ENCODE results near the gene OSMR. TPM values are rescaled to one million over a fixed set of nuclear protein-coding genes. Genes with fewer than 3 reads are reported as not detected.

The OSMR gene
- total RNA-seq, 1 experiment from 2014 or later: 39.6 TPM

GRCh38 chr5:38899936-38900335 lies 54.1 kb downstream of the OSMR start:
- in situ Hi-C loops (cut with HindIII; ENCODE audit: low pct_unique_long_range_greater_than_20kb, low sequenced_read_pairs): no loop called here

GRCh38 chr5:38905516-38905915 lies 59.7 kb downstream of the OSMR start:
- in situ Hi-C loops (cut with HindIII; ENCODE audit: low pct_unique_long_range_greater_than_20kb, low sequenced_read_pairs): no loop called here

More at GRCh38 chr5:38899936-38900335, 54.1 kb downstream of the OSMR start:
- DNase-seq (ENCODE audit: low read depth, low spot score): no peak

DNA sequence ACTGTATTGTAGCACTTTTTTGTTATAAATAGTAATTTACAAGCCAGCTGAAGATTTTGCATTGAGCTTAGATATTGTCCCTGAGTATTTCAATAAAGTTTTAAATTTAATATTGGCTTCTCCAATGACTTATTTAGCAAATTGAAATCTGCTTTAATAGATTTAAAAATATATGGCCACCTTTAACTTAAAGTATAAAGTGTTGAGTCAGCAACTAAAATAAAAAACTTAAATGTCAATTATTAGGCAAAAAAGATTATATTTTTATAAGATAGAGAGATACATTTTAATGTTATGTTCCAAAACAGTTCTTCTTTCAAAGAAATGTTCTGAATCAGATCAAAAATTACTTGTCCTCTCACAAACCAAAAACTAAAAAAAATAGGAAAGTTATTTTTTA lies 60.7 kb downstream of the OSMR start:
- DNase-seq (ENCODE audit: low read depth, low spot score): no peak

More at GRCh38 chr5:38905516-38905915, 59.7 kb downstream of the OSMR start:
- DNase-seq (ENCODE audit: low read depth, low spot score): no peak

DNA sequence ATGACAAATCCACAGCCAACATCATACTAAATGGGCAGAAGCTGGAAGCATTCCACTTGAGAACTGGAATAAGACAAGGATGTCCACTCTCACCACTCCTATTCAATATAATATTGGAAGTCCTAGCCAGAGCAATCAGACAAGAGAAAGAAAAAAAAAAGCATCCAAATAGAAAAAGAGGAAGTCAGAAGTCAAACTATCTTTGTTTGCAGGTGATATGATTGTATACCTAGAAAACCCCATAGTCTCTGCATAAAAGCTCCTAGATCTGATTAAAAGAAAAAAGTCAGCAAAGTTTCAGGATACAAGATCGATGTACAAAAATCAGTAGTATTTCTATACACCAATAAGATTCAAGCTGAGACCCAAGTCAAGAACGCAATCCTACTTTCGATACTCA lies 66.1 kb downstream of the OSMR start:
- in situ Hi-C loops (cut with HindIII; ENCODE audit: low pct_unique_long_range_greater_than_20kb, low sequenced_read_pairs): no loop called here
- no peak for DNase-seq (ENCODE audit: low read depth, low spot score)

More for the DNA sequence above, 60.7 kb downstream of the OSMR start:
- in situ Hi-C loops (cut with HindIII; ENCODE audit: low pct_unique_long_range_greater_than_20kb, low sequenced_read_pairs): no loop called here

GRCh38 chr5:38913714-38914113 lies 67.9 kb downstream of the OSMR start:
- in situ Hi-C loops (cut with HindIII; ENCODE audit: low pct_unique_long_range_greater_than_20kb, low sequenced_read_pairs): no loop called here

DNA sequence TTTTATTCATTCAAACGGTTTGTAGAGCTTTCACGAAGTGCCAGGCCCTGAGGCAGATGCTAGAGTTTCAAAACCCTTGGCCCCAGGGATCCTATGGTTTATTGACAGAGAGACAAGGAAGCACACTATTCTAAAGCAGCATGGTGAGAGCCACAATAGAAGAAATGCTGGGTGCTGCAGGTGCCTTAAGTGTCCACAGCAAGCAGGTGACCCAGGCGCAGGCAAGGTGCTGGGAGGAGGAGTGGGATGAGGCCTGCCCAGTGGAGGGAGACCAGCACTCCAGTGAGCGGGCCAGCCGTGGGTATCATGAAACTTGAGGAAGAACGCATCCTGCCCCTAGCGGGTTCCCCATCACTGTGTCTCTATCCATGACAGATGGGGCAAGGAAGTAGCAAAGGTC lies 71.0 kb downstream of the OSMR start:
- in situ Hi-C loops (cut with HindIII; ENCODE audit: low pct_unique_long_range_greater_than_20kb, low sequenced_read_pairs): no loop called here
- no peak for DNase-seq (ENCODE audit: low read depth, low spot score)

More at GRCh38 chr5:38913714-38914113, 67.9 kb downstream of the OSMR start:
- DNase-seq (ENCODE audit: low read depth, low spot score): no peak

DNA sequence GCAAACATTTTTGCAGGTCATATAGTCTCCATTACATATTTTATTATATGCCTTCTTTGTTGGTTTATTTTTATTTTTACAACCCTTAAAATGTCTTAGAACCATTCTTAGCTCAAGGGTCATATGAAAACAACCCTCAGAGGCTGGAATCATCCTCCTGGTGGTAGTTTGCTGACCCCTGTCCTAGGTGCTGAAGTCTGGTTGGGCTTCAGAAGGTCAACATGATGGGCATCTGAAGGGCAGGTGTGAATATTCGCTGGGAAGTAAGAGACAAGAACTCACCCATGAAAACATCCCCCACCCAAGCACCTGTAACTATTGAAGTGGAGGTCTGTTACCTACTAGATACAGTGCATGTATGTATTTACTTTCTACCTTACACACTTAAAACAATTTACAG lies 75.4 kb downstream of the OSMR start:
- no peak for DNase-seq (ENCODE audit: low read depth, low spot score)
- in situ Hi-C loops (cut with HindIII; ENCODE audit: low pct_unique_long_range_greater_than_20kb, low sequenced_read_pairs): no loop called here

- peak; percentile 84 for DNase-seq (ENCODE audit: low read depth, low spot score)
- in situ Hi-C loops (cut with HindIII; ENCODE audit: low pct_unique_long_range_greater_than_20kb, low sequenced_read_pairs): no loop called here
Observed at GRCh38 chr5:38922199-38922598, 76.4 kb downstream of the OSMR start.

GRCh38 chr5:38923661-38924451 lies 78.0 kb downstream of the OSMR start:
- DNase-seq (ENCODE audit: low read depth, low spot score): no peak
- in situ Hi-C loops (cut with HindIII; ENCODE audit: low pct_unique_long_range_greater_than_20kb, low sequenced_read_pairs): no loop called here

GRCh38 chr5:38925154-38925925 lies 79.5 kb downstream of the OSMR start:
- no peak for DNase-seq (ENCODE audit: low read depth, low spot score)
- in situ Hi-C loops (cut with HindIII; ENCODE audit: low pct_unique_long_range_greater_than_20kb, low sequenced_read_pairs): no loop called here

DNA sequence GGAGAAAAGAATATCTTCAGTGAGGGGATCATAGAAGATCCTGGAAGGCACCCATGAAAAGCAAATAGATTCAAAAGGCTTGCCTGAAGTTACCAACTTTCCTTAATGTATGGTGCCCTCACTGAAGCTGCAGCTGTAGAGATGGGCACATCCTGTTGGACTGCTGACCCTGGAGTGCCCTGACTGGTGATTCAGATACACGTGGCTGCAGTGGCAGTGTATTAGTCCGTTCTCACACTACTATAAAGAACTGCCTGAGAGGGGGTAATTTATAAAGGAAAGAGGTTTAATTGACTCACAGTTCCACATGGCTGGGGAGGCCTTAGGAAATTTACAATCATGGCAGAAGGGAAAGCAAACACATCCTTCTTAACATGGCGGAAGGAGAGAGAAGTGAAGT lies 80.3 kb downstream of the OSMR start:
- in situ Hi-C loops (cut with HindIII; ENCODE audit: low pct_unique_long_range_greater_than_20kb, low sequenced_read_pairs): no loop called here
- no peak for DNase-seq (ENCODE audit: low read depth, low spot score)

GRCh38 chr5:38927470-38927869 lies 81.7 kb downstream of the OSMR start:
- in situ Hi-C loops (cut with HindIII; ENCODE audit: low pct_unique_long_range_greater_than_20kb, low sequenced_read_pairs): no loop called here
- no peak for DNase-seq (ENCODE audit: low read depth, low spot score)

DNA sequence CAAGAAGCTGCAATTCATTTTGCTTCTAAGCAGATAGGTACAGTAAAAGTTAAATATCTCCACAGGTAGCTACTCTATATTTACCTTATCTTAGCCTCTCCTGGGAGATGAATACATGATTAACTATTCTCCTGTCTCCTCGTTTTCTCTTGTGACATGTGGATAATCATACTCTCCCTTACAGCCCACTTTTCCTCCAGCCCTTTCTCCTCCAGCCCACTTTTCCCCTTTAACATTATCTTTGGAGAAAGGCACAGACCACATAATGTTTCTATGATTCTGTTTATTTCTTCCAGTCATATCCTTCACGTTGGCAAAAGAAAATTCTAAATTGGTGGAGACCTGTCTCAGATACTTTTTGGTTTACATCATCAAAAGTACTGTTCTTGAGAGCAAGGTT lies 84.0 kb downstream of the OSMR start:
- in situ Hi-C loops (cut with HindIII; ENCODE audit: low pct_unique_long_range_greater_than_20kb, low sequenced_read_pairs): no loop called here
- DNase-seq (ENCODE audit: low read depth, low spot score): no peak

GRCh38 chr5:38931731-38932130 lies 85.9 kb downstream of the OSMR start:
- in situ Hi-C loops (cut with HindIII; ENCODE audit: low pct_unique_long_range_greater_than_20kb, low sequenced_read_pairs): no loop called here
- DNase-seq (ENCODE audit: low read depth, low spot score): no peak

DNA sequence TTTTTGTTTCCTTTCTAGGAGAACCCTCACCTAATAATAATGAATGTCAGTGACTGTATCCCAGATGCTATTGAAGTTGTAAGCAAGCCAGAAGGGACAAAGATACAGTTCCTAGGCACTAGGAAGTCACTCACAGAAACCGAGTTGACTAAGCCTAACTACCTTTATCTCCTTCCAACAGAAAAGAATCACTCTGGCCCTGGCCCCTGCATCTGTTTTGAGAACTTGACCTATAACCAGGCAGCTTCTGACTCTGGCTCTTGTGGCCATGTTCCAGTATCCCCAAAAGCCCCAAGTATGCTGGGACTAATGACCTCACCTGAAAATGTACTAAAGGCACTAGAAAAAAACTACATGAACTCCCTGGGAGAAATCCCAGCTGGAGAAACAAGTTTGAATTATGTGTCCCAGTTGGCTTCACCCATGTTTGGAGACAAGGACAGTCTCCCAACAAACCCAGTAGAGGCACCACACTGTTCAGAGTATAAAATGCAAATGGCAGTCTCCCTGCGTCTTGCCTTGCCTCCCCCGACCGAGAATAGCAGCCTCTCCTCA lies 87.1 kb downstream of the OSMR start:
- no peak for DNase-seq (ENCODE audit: low read depth, low spot score)
- in situ Hi-C loops (cut with HindIII; ENCODE audit: low pct_unique_long_range_greater_than_20kb, low sequenced_read_pairs): no loop called here

DNA sequence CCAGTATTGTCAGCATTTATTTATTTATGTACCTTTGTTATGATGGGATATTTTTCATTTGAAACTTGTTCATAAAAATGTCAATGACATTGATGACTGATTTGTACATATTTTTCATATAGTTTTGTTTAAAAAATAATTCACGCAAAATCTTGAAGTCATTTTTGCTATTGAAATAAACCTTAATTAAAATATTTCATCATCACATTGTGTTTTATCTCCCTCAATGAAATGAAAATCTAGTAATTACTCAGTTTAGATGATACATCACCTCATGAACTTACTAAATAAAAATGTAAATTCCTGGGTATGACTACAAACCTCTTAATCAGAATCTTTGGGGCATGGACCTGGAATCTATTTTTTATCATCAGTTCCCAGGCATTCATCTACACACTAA lies 89.6 kb downstream of the OSMR start:
- no peak for DNase-seq (ENCODE audit: low read depth, low spot score)
- in situ Hi-C loops (cut with HindIII; ENCODE audit: low pct_unique_long_range_greater_than_20kb, low sequenced_read_pairs): no loop called here

DNA sequence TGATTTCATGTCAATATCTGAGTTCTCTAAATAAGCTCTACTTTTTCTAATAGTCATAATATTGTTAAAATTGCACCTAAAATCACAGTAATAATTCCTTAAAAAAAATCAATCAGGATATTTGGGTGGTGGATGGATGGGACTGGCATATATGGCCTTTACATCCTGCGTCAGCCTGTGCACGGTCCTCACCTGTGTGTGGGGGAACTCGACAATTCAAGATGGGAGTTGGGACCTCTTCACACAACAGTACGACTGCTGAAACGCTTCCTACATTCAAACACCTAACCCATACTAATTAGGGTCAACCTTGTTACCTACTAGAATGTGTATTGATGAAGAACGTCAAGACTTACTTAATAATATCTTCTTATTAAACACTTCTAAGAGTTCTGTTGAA lies 90.5 kb downstream of the OSMR start:
- DNase-seq (ENCODE audit: low read depth, low spot score): no peak
- in situ Hi-C loops (cut with HindIII; ENCODE audit: low pct_unique_long_range_greater_than_20kb, low sequenced_read_pairs): no loop called here

DNA sequence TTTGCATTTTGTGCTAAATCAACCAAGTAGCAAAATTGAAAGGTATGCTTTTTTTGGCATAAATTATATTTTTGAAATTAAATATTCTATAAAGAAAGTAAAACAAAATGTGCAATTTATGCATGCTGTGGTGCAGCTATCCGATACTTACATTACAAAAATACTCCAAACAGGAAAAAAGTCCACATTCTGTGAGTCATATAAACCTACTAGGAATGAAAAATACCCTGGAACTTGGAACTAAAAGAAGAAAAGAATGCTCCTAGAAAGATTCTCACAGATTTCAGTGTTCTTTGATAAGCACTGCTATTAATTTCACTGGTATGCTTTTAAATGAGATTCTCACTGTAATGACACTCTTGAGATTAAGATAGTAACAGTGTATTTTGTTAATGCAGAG lies 92.6 kb downstream of the OSMR start:
- no peak for DNase-seq (ENCODE audit: low read depth, low spot score)
- in situ Hi-C loops (cut with HindIII; ENCODE audit: low pct_unique_long_range_greater_than_20kb, low sequenced_read_pairs): no loop called here

- in situ Hi-C loops (cut with HindIII; ENCODE audit: low pct_unique_long_range_greater_than_20kb, low sequenced_read_pairs): no loop called here
- no peak for DNase-seq (ENCODE audit: low read depth, low spot score)
Observed at GRCh38 chr5:38938973-38939372, 93.2 kb downstream of the OSMR start.

Data from SK-MEL-5 (cell line).